HepG2 (cell line): ENCODE results near the gene HIBADH. TPM values are rescaled to one million over a fixed set of nuclear protein-coding genes. Genes with fewer than 3 reads are reported as not detected.

Experiments
- FOXO1 ChIP-seq: sonication (generic); formaldehyde crosslinking; IDR thresholded peaks from 2 replicates; pipeline ENCODE4 v1.4.0; 2020; ENCODE audit warnings: missing genetic modification reagents
- HDAC6 ChIP-seq: fragments of 200-600 bp; sonication (generic); IDR thresholded peaks from 2 replicates; pipeline ENCODE4 v1.7.0; 2017; ENCODE audit warnings: mild to moderate bottlenecking, antibody characterized with exemption, low read length, low read depth
- IRX3 ChIP-seq: sonication (generic); formaldehyde crosslinking; IDR thresholded peaks from 2 replicates; pipeline ENCODE4 v1.8.1; 2023; ENCODE audit warnings: mild to moderate bottlenecking, low read depth, missing genetic modification reagents, borderline replicate concordance
- KDM2A ChIP-seq: sonication (generic); formaldehyde crosslinking; IDR thresholded peaks from 2 replicates; pipeline ENCODE4 v1.4.0; 2020; ENCODE audit warnings: low read depth, missing genetic modification reagents, borderline replicate concordance
- KIAA2018 ChIP-seq: sonication (generic); formaldehyde crosslinking; IDR thresholded peaks from 2 replicates; pipeline ENCODE4 v1.5.0; 2020; ENCODE audit warnings: mild to moderate bottlenecking, missing genetic modification reagents, borderline replicate concordance
- KMT2B ChIP-seq: IDR thresholded peaks from 2 replicates; pipeline ENCODE4 v1.6.1; 2016; ENCODE audit warnings: missing genetic modification reagents, missing compliant biosample characterization
- PAF1 ChIP-seq: IDR thresholded peaks from 2 replicates; pipeline ENCODE4 v1.6.1; 2016; ENCODE audit warnings: missing genetic modification reagents, missing compliant biosample characterization
- SIN3A ChIP-seq: IDR thresholded peaks from 2 replicates; pipeline ENCODE4 v1.6.1; 2011; ENCODE audit warnings: low read depth, mild to moderate bottlenecking, control low read depth, low read length, borderline replicate concordance
- STAT5B ChIP-seq: sonication (generic); formaldehyde crosslinking; IDR thresholded peaks from 2 replicates; pipeline ENCODE4 v1.4.0; 2020; ENCODE audit warnings: missing genetic modification reagents
- ZBED4 ChIP-seq: sonication (generic); formaldehyde crosslinking; IDR thresholded peaks from 2 replicates; pipeline ENCODE4 v1.4.0; 2020; ENCODE audit warnings: missing genetic modification reagents, borderline replicate concordance
- ZNF160 ChIP-seq: sonication (generic); formaldehyde crosslinking; IDR thresholded peaks from 2 replicates; pipeline ENCODE4 v1.8.0; 2022; ENCODE audit warnings: mild to moderate bottlenecking, inconsistent platforms, missing genetic modification reagents
- polyA plus RNA-seq, 8 experiments: library from polyadenylated mRNA; depleted of rRNA in 3 of 8; stranded (reverse) in 7 of 8; unstranded in 1 of 8; fragments of >200 nt; fragmentation: Illumina TruSeq in 4 of 8; extraction: Trizol in 4 of 8; gene quantifications; 2 replicates each; pipeline versions ENCODE4 v1.2.1 to v1.2.3, GENCODE V29; 2011 to 2016; ENCODE audit warnings: low read depth in 4 of 8, missing spikeins in 1 of 8, mixed read lengths in 1 of 8; ENCODE audit not compliant: insufficient read depth in 1 of 8
- total RNA-seq, 5 experiments: library from RNA; depleted of rRNA; stranded (reverse); fragments of >200 nt; fragmentation: Illumina TruSeq; extraction: Trizol; gene quantifications; 2 replicates each; pipeline ENCODE4 v1.2.3, GENCODE V29; 2016; ENCODE audit warnings: low read depth in 1 of 5
- TF ChIP-seq, protein P1 (sequence below): sonication (generic); formaldehyde crosslinking; IDR thresholded peaks from 2 replicates; pipeline ENCODE4 v1.4.0; 2020; ENCODE audit warnings: mild to moderate bottlenecking, low read depth, missing genetic modification reagents
- TF ChIP-seq, protein P2 (sequence below): sonication (generic); formaldehyde crosslinking; IDR thresholded peaks from 2 replicates; pipeline ENCODE4 v1.4.0; 2020; ENCODE audit warnings: mild to moderate bottlenecking, missing genetic modification reagents

The HIBADH gene
- total and polyA plus RNA-seq, 2 of the 13 experiments (the other 11 are each of a cell fraction or from before 2014, with no cell fraction given) = 49.9 to 59.5 TPM

DNA sequence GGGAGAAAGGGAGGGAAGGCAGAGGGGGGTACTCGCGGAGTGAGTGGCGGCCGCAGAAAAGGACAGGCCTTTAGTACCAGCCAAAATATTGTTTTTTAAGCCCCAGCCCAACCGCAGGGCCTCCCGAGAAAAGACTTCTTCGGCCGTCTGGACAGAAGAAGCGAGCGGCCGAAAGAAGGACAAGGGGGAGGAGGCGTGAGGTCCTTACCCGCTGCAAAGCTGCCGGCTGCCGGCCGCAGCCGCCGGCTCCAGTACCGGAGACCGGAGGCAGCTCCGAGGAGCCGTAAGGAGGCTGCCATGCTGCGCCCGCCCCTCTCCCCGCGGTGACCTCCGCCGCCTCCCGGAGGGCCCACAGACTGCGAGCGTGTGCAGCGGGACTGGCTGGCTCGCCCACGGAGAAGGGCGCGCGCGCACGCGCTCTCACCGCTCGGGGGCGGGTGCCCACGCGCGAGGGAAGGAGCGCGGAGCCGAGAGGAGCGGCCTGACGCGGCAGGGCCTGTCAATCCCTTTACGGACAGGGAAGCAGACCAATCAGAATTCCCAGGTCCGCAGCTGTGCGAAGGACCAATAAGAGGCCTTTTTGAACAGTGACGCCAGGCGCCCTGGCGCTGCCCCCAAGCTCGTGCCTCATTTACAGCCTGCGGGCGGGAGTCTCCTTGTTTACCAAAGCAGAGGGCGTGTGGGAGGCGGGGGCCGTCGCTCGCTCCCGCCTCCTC is at the start of gene HIBADH (continued):
- TF ChIP-seq KIAA2018 (CRISPR knock-in tag) (no peak), ZNF160 (0 out of 2 replicates have a peak, but pooled peaks have one; percentile 25), PAF1 (no peak), IRX3 (CRISPR knock-in tag) (0 out of 2 replicates have a peak, but pooled peaks have one; percentile 27), ZBED4 (CRISPR knock-in tag) (no peak), KMT2B (CRISPR knock-in tag) (peak; percentile 88), FOXO1 (CRISPR knock-in tag) (peak; percentile 93), STAT5B (no peak), KDM2A (CRISPR knock-in tag) (peak; percentile 88), SIN3A (peak; percentile 71), HDAC6 (no peak)
- TF ChIP-seq, protein P1, sequence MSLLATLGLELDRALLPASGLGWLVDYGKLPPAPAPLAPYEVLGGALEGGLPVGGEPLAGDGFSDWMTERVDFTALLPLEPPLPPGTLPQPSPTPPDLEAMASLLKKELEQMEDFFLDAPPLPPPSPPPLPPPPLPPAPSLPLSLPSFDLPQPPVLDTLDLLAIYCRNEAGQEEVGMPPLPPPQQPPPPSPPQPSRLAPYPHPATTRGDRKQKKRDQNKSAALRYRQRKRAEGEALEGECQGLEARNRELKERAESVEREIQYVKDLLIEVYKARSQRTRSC (CRISPR knock-in tag) = no peak
- TF ChIP-seq, protein P2, sequence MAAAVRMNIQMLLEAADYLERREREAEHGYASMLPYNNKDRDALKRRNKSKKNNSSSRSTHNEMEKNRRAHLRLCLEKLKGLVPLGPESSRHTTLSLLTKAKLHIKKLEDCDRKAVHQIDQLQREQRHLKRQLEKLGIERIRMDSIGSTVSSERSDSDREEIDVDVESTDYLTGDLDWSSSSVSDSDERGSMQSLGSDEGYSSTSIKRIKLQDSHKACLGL = peak; percentile 55; the same call in 1 of the 2 replicates
